Suprapubic skin (tissue), 4 donors: ENCODE results near the gene KCNT1. TPM values are rescaled to one million over a fixed set of nuclear protein-coding genes. Genes with fewer than 3 reads are reported as not detected.

Experiments
- DNase-seq, 2 donors: peaks; one replicate each; pipeline ENCODE4 v3.0.0-alpha.2; 2019; ENCODE audit warnings: low spot score in 2 of 2
- H3K27ac ChIP-seq: fragments of 200-600 bp; sonication (generic); one replicate; pipeline ENCODE4 v1.5.1; 2019
- H3K27me3 ChIP-seq: fragments of 200-600 bp; sonication (generic); one replicate; pipeline ENCODE4 v1.5.1; 2019
- H3K36me3 ChIP-seq: fragments of 200-600 bp; sonication (generic); one replicate; pipeline ENCODE4 v1.5.1; 2019
- H3K4me1 ChIP-seq: fragments of 200-600 bp; sonication (generic); one replicate; pipeline ENCODE4 v1.5.1; 2019
- H3K4me3 ChIP-seq: fragments of 200-600 bp; sonication (generic); one replicate; pipeline ENCODE4 v1.5.1; 2019; ENCODE audit warnings: mild to moderate bottlenecking
- H3K9me3 ChIP-seq: fragments of 200-600 bp; sonication (generic); one replicate; pipeline ENCODE4 v1.5.1; 2019
- CTCF ChIP-seq, 2 donors: fragments of 200-600 bp in 1 of 2; fragments of 450-650 bp in 1 of 2; sonication (generic) in 1 of 2; IDR thresholded peaks; one replicate each; pipeline ENCODE4 v1.5.1; 2016 to 2019; ENCODE audit warnings: antibody characterized with exemption in 2 of 2, mild to moderate bottlenecking in 1 of 2, moderate library complexity in 1 of 2
- EP300 ChIP-seq: sonication (generic); formaldehyde crosslinking; IDR thresholded peaks from one replicate; pipeline ENCODE4 v1.6.1; 2017; ENCODE audit warnings: antibody characterized with exemption
- POLR2A ChIP-seq, 2 donors: fragments of 450-650 bp; IDR thresholded peaks; one replicate each; pipeline ENCODE4 v1.6.1; 2017; ENCODE audit warnings: antibody characterized with exemption in 2 of 2, mild to moderate bottlenecking in 2 of 2, moderate library complexity in 2 of 2
- POLR2AphosphoS5 ChIP-seq, 3 donors: sonication (generic); formaldehyde crosslinking; IDR thresholded peaks; one replicate each; pipeline ENCODE4 v1.6.1; 2017; ENCODE audit warnings: antibody characterized with exemption in 3 of 3
- WGBS: methylation state at CpG from one replicate; pipeline ENCODE4 v1.1.5; 2018; 5-methylcytosine and 5-hydroxymethylcytosine counted together
- total RNA-seq, 4 donors: library from RNA; depleted of rRNA; stranded (reverse); fragments of >200 nt; gene quantifications; one replicate each; pipeline ENCODE4 v1.1.0, GENCODE V29; 2016

Gene KCNT1
- total RNA-seq, 4 donors from 2014 or later: 0.10 to 0.23 TPM; not detected in 2

DNA sequence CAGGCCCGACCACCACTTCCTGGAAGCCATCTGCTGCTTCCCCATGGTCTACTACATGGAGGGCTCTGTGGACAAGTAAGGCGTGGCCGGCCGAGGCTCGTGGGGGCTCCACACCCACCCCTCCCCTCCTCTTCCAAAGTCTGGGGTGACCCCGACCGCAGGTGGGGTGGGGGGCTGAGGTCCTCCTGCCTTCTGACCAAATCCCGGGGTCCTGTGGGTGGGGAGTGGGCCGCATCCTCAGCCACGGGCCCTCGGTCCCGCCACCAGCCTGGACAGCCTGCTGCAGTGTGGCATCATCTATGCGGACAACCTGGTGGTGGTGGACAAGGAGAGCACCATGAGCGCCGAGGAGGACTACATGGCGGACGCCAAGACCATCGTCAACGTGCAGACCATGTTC lies 76.4 kb downstream of the KCNT1 start:
- no peak for DNase-seq
- WGBS: 100% methylated on average over 1 of the region's 19 CpGs
- Histone ChIP-seq H3K9me3 (no peaks in the 10 kb centered on the region), H3K4me3 (no peak overlapping the region), H3K36me3 (no peaks in the 10 kb centered on the region), H3K27ac (no peak overlapping the region), H3K4me1 (no peaks in the 10 kb centered on the region), H3K27me3 (peaks cover 24% of the 10 kb centered on the region)
- TF ChIP-seq POLR2A (IDR thresholded peaks at IDR 0.05): no peak
- TF ChIP-seq EP300: no peak
- TF ChIP-seq CTCF (IDR thresholded peaks at IDR 0.05): no peak
- TF ChIP-seq POLR2AphosphoS5 (IDR thresholded peaks at IDR 0.05): no peak

GRCh38 chr9:135779571-135779970 lies 77.6 kb downstream of the KCNT1 start:
- Histone ChIP-seq H3K27ac (no peak overlapping the region), H3K36me3 (no peaks in the 10 kb centered on the region), H3K27me3 (peaks cover 25% of the 10 kb centered on the region), H3K4me1 (no peaks in the 10 kb centered on the region), H3K4me3 (no peak overlapping the region), H3K9me3 (no peaks in the 10 kb centered on the region)
- WGBS: 91% methylated on average over 6 of the region's 14 CpGs
- TF ChIP-seq POLR2A (IDR thresholded peaks at IDR 0.05) (no peak), POLR2AphosphoS5 (IDR thresholded peaks at IDR 0.05) (no peak), EP300 (no peak), CTCF (IDR thresholded peaks at IDR 0.05) (no peak)
- DNase-seq: no peak

DNA sequence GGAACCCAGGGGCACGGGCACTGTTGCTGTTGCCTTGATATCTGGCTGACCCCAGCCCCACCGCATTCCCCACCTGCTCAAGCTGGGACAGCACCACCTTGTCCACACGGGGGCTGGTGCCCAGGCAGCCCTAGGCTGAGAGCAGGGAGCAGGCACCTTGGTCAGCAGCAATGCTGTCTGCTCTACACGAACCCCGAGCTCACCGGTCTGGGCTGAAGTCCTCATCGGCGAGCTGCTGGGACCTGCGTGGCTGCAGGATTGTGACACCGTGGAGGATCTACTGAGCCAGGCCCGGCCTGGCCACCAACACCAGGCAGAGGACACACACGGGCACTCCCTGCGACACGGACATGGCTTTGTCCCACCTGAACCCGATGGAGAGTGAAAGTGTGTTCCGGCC lies 78.1 kb downstream of the KCNT1 start:
- no peak overlapping the region for H3K4me3 ChIP-seq
- DNase-seq: no peak
- 100% methylated on average over 2 of the region's 16 CpGs for WGBS
- TF ChIP-seq EP300 (no peak), POLR2AphosphoS5 (IDR thresholded peaks at IDR 0.05) (no peak)
- no peaks in the 10 kb centered on the region for H3K4me1 ChIP-seq
- H3K9me3 ChIP-seq: no peaks in the 10 kb centered on the region
- H3K27ac ChIP-seq: no peak overlapping the region
- H3K36me3 ChIP-seq: no peaks in the 10 kb centered on the region
- peaks cover 30% of the 10 kb centered on the region for H3K27me3 ChIP-seq

GRCh38 chr9:135780626-135781025 lies 78.6 kb downstream of the KCNT1 start:
- TF ChIP-seq POLR2A (IDR thresholded peaks at IDR 0.05) (no peak), CTCF (IDR thresholded peaks at IDR 0.05) (no peak), EP300 (no peak), POLR2AphosphoS5 (IDR thresholded peaks at IDR 0.05) (no peak)
- peaks cover 32% of the 10 kb centered on the region for H3K27me3 ChIP-seq
- H3K4me3 ChIP-seq: no peak overlapping the region
- no peaks in the 10 kb centered on the region for H3K36me3 ChIP-seq
- no peak for DNase-seq
- no peaks in the 10 kb centered on the region for H3K4me1 ChIP-seq
- WGBS: 90% methylated on average over 7 of the region's 21 CpGs
- no peaks in the 10 kb centered on the region for H3K9me3 ChIP-seq
- H3K27ac ChIP-seq: no peak overlapping the region

GRCh38 chr9:135782946-135783345 lies 81.0 kb downstream of the KCNT1 start:
- TF ChIP-seq EP300 (no peak), POLR2A (IDR thresholded peaks at IDR 0.05) (no peak), POLR2AphosphoS5 (IDR thresholded peaks at IDR 0.05) (no peak), CTCF (IDR thresholded peaks at IDR 0.05) (no peak)
- 90% methylated on average over 14 of the region's 24 CpGs for WGBS
- H3K4me3 ChIP-seq: no peak overlapping the region
- H3K27me3 ChIP-seq: peaks cover 32% of the 10 kb centered on the region
- no peaks in the 10 kb centered on the region for H3K4me1 ChIP-seq
- H3K9me3 ChIP-seq: no peaks in the 10 kb centered on the region
- no peaks in the 10 kb centered on the region for H3K36me3 ChIP-seq
- no peak for DNase-seq
- H3K27ac ChIP-seq: no peak overlapping the region
